Measurements from ENCODE around the gene FBXL20. TPM values are rescaled to one million over a fixed set of nuclear protein-coding genes. Genes with fewer than 3 reads are reported as not detected.

Gene FBXL20
- total and polyA plus RNA-seq, 9 of the 15 experiments (the other 6 are each of a cell fraction or from before 2014, with no cell fraction given), result 1.8 to 15.1 (median 5.6) TPM

DNA sequence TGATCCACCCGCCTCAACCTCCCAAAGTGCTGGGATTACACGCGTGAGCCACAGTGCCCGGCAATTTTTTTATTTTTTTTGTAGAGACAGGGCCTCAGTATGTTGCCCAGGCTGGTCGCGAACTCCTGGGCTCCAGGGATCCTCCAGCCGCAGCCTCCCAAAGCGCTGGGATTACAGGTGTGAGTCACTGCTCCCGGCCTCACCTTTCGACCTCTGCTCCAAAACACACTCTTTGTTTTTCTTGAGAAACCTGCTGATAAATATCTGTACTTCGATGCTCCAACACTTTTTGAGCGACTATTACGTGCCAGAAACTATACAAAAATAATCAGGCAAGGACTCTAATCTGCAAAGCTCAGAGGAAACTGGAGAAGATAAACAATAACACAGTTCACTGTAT, 48.6 kb upstream of the FBXL20 start:
- Histone ChIP-seq H3K9me1 (ENCODE audit: control insufficient read depth, insufficient read depth, low read length) (no peaks in the 10 kb centered on the region), H3K4me3 (peak overlapping the region; percentile 81), H4K20me1 (replicated peaks; ENCODE audit: control insufficient read depth, insufficient read depth, low read length) (no peaks in the 10 kb centered on the region; the same call in 1 of the 2 replicates), H3K4me2 (ENCODE audit: insufficient read depth, low read length) (peak overlapping the region; percentile 86), H3K36me3 (ENCODE audit: control insufficient read depth, insufficient read depth, low read length) (peaks cover 33% of the 10 kb centered on the region), H2AFZ (ENCODE audit: low read depth, low read length) (no peak overlapping the region), H3K9me3 (replicated peaks; ENCODE audit: control insufficient read depth, insufficient read depth, low read depth, low read length) (no peaks in the 10 kb centered on the region), H3K79me2 (ENCODE audit: control insufficient read depth, insufficient read depth, low read length) (peaks cover 50% of the 10 kb centered on the region), H3K27ac (ENCODE audit: extremely low read depth, low read depth, low read length) (peak overlapping the region; percentile 92), H3K4me1 (replicated peaks in 1 of 2; ENCODE audit: control insufficient read depth in 2 of 2, insufficient read depth in 2 of 2, low read length in 2 of 2) (peaks cover 2 to 17% of the 10 kb centered on the region in 2 experiments; a peak in 4 of 5 replicates), H3K27me3 (ENCODE audit: control insufficient read depth in 2 of 2, insufficient read depth in 2 of 2, low read length in 2 of 2) (no peaks in the 10 kb centered on the region), H3K9ac (ENCODE audit: insufficient read depth in 1 of 2, low read depth in 2 of 2, low read length in 2 of 2) (peak overlapping the region; percentile 85 to 93)
- WGBS (ENCODE audit: insufficient coverage, low coverage, missing lambda C conversion rate), result 30% methylated on average over 13 of the region's 13 CpGs
- in situ Hi-C loops (cut with MboI), result no loop called here
- peak in 1 of 4 experiments; percentile 48 for DNase-seq (ENCODE audit: extremely low read depth in 1 of 4, low spot score in 3 of 4)
- ATAC-seq, result no peak
- intact Hi-C loops (cut with micrococcal nuclease), result no loop called here
- POLR2A ChIA-PET, result interaction anchor here (0.9 to 5.5 kb wide), 6 partner anchors 11 to 50 kb away, joined by 3 to 65 read pairs (median 4); partner anchors contain the start of gene CDK12
- CTCF ChIA-PET (ENCODE audit: low intra/inter-chr PET ratio), result no interaction called here
- peak; percentile 55; the same call in 1 of the 2 replicates for TF ChIP-seq FOSL1 (tag; conservative IDR thresholded peaks at IDR 0.05)
- peak; percentile 43 for TF ChIP-seq RBFOX2 (IDR thresholded peaks at IDR 0.05; ENCODE audit: low read depth, low read length)
- peak; percentile 45; the same call in 1 of the 2 replicates for TF ChIP-seq JUND (IDR thresholded peaks at IDR 0.05; ENCODE audit: borderline replicate concordance, low read depth, low read length)
- TF ChIP-seq JUND (tag; IDR thresholded peaks at IDR 0.05; ENCODE audit: borderline replicate concordance, low read depth, low read length), result no peak; the same call in 2 of the 3 replicates
- TF ChIP-seq SIN3B (IDR thresholded peaks at IDR 0.05; ENCODE audit: low read depth), result no peak
- TF ChIP-seq ILK (tag; IDR thresholded peaks at IDR 0.05; ENCODE audit: borderline replicate concordance, low read depth), result no peak
- FAIRE-seq, result no peak
- no TSS peak for BruUV-seq (replicated peaks)
